ENCODE data around the gene ZNF106.

GRCh38 chr15:42523331-42523730 lies 32.4 kb upstream of the ZNF106 start:
- no peak for TF ChIP-seq CTCF (conservative IDR thresholded peaks at IDR 0.05; ENCODE audit: low read length)
- TF ChIP-seq EZH2phosphoT487 (IDR thresholded peaks at IDR 0.05; ENCODE audit: borderline replicate concordance): no peak
